HG03521 (cell line): ENCODE measurements around the gene CABLES1.

Source experiments
- ATAC-seq: cut with Tn5 transposase; IDR thresholded peaks from one replicate; pipeline ENCODE4 v1.9.1; 2021; ENCODE audit warnings: mild to moderate bottlenecking, moderate library complexity; ENCODE audit not compliant: unreplicated experiment

The CABLES1 gene

DNA sequence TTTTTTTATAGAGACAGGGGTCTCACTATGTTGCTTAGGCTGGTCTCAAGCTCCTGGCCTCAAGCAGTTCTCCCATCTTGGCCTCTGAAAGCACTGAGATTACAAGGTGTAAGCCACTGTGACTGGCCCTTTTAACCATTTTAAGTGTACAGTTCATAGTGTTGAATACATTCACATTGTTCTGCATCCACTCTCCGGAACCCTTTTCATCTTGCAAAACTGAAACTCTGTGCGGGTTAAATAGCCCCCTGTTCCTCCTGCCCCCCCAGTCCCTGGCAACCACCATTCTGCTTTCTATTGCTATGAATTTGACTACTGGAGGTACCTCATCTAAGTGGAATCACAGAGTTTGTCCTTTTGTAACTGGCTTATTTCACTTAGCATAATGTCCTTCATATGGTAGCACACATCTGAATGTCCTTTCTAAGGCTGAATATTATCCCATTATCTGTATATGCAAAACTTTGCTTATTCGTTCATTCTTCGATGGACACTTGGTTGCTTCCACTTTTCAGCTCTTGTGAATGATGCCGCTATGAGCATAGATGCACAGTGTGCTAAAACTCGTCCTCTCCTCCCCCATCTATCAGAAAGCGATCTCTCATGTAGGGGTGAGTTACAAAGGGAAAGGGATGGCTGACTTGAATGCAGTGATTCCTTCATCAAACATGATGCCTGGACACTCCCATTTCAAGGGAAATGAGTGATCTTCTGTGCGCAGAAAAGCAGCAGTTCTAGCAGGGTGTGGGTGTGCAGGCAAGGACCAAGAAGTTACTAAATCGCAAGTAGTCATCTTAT lies 30.2 kb downstream of the CABLES1 start:
- ATAC-seq: no peak

- no peak for ATAC-seq
These were observed 31.7 kb downstream of the CABLES1 start for GRCh38 chr18:23166891-23167541.

DNA sequence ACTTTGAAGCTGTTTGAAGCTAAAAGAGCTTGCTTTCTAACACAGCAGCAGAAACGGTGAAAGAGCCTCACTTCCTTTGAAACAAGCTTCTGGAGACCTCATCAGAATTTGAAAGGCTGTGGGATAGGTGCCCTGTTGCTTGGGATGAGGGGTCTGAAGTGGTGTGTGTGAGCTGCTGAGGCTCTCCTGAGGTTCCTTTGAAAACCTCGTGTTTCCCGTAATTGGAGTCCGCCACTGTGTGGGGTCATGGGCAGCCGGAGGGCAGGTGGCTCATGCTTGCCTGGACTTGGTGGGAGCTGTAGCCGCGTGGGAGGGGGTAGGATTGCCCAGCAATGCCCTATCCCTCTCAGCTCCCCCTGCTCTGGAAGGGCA lies 34.4 kb downstream of the CABLES1 start:
- no peak for ATAC-seq

GRCh38 chr18:23170137-23170536 lies 34.9 kb downstream of the CABLES1 start:
- ATAC-seq: no peak

DNA sequence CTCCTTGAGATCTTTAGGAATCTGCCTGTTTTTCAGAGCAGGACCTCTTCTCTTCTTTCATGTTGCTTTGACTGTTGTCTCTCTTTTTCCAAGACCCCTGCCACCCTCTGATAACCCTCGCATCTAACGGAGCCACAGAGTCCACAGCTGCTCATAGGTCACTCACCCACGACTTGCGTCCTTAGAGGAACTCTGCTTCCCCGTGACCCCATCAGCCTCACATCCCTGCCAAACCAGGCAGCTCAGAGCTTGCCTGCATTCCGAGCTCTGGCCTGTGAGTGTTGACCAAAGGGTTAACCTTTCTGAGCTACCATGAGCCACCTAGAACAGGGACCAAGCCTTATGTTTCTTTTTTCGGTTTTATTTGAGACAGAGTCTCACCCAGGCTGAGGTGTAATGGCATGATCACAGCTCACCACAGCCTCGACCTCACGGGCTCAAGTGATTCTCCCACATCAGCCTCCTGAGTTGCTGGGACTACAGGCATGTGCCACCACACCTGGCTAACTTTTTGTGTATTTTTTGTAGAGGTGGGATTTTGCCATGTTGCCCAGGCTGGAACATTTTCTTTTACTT lies 36.4 kb downstream of the CABLES1 start:
- ATAC-seq: no peak

- no peak for ATAC-seq
These were observed 37.5 kb downstream of the CABLES1 start for GRCh38 chr18:23172591-23173380.

- ATAC-seq: no peak
These were observed 38.6 kb downstream of the CABLES1 start for GRCh38 chr18:23173912-23174311.

GRCh38 chr18:23176701-23177432 lies 41.6 kb downstream of the CABLES1 start:
- no peak for ATAC-seq

DNA sequence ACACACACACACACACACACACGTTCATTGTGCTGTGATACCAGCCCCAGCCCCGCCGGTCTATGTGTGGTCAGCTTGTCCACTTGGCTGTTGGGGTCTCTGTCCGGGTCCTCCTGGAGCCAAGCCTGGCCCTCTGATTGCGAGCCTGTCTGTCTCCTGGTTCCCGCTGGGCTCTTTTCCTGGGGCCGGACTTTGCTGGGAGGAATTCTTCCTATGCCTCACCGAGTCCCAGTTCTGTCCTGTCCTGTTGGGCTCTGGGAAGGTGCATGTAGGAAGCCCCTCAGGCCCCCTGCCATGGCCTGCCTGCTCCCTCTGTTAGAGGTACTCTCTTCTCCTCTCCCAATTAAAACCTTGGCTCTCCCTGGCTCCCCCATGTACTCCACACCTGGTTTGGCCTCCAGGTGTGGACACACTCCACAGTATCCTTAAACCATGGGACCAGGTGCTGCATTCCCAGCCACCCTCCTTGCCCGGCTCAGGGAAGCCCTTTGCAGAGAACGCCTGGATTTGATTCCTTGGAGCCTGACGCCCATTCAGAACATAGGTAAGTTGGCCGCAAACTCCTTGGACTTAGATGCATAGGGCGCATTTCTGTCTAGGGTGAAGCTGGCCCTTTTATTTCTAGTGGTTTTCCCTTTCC lies 42.3 kb downstream of the CABLES1 start:
- no peak for ATAC-seq

GRCh38 chr18:23178201-23178600 lies 42.9 kb downstream of the CABLES1 start:
- no peak for ATAC-seq

DNA sequence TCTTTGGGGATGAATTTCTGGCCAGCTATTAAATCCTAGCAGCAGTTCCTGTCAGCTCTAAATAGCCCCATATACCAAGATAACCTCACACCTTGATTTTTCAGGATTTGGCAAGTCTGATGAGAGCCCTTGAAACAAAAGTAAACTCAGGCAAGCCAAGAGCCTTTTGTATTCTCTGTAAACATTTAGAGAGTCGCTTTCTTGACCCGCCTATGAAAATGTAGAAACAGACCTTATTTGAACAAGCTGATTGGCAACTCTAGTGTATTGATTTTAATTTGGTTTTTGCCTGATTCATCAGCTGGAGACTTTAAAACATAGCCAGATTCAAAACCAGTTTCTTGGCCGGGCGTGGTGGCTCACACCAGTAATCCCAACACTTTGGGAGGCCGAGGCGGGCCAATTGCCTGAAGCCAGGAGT lies 43.4 kb downstream of the CABLES1 start:
- ATAC-seq: no peak

GRCh38 chr18:23179416-23179815 lies 44.1 kb downstream of the CABLES1 start:
- no peak for ATAC-seq

DNA sequence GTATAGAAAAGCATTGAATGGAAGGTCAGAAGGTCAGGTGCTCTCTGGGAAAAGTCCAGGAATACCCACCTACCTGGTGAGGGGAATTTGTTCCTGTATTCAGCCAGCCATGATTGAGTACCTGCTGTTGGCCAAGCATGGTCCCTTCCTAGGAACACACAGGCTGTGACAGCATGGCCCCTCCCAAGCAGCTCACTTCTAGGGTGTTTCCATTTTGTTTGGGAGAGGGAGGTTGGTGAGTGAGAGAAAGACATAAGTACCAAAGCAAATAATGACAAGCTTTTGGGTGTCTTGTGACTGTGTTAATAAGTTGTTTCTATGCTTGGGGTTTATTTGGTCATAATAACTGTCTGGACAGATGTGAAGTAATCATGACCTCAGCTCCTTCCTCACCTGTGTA lies 46.3 kb downstream of the CABLES1 start:
- ATAC-seq: no peak

- no peak for ATAC-seq
These were observed 47.3 kb downstream of the CABLES1 start for GRCh38 chr18:23182606-23183005.

DNA sequence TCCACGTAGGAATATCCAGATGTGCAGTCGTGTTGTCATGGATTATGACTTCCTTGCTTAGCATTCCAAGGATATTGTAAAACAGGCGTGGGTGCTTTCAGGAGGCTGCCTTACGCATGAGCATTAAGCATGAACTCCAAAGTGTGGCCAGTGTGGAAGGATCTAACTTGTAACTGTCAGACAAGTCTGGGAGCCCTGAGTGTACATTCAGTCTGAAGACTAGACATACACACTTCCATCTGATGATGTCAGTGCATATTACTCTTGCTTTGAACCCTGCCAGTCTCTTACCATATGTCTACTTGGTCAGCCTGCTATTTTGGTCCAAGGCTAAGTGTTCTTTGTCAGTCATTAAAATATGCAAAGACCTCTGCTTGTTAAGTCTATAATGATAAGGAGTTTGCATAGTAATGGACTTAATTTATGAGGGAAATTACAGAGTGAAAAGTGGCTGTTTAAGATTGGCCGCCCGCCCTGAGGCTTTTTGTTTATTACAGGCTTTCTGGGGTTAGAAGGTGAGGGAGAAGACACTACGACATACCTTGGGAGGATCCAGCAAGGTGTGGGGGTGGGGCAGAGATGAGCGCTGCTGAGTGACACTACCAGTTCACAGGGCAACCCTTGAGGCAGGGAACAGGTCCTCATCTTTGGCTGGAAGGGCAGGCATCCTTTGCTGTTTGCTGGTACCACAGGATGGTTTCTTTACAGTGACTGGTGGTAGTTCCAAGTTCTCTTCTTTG lies 48.3 kb downstream of the CABLES1 start:
- ATAC-seq: no peak

DNA sequence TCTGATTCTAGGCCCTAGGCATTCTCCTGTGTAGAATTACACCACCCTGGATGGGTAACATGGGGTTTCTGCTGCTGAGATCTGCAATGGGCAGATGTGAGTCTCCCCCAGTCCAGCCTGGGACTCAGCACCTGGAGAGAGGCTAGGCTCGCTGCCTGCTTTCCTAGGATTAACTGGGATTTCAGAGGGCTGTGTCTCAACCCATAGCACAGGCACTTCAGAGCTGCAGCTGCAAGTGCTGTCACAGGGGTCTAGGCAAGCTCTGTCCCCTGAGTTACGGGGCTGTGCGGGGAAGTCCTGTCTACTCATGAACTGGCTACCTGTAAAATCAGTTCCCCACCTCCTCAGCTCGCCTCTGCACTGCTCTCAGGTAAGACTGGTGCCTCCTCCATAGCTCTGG lies 51.5 kb downstream of the CABLES1 start:
- no peak for ATAC-seq

- ATAC-seq: no peak
These were observed 52.9 kb downstream of the CABLES1 start for GRCh38 chr18:23188068-23188760.

GRCh38 chr18:23189099-23189498 lies 53.8 kb downstream of the CABLES1 start:
- ATAC-seq: no peak
